GM23248 (cell line): ENCODE measurements around the gene LEF1. TPM values are rescaled to one million over a fixed set of nuclear protein-coding genes. Genes with fewer than 3 reads are reported as not detected.

Experiments
- DNase-seq: peaks from one replicate; pipeline ENCODE4 v3.0.0-alpha.2; 2015
- H2AFZ ChIP-seq: fragments of 200-600 bp; sonication (generic); 2 replicates; pipeline ENCODE4 v1.6.1; 2016; ENCODE audit warnings: antibody characterized with exemption
- H3F3A ChIP-seq: fragments of 200-600 bp; sonication (generic); 2 replicates; pipeline ENCODE4 v1.6.1; 2016; ENCODE audit warnings: mild to moderate bottlenecking, antibody characterized with exemption, mixed run types; ENCODE audit not compliant: insufficient read depth
- H3K27ac ChIP-seq: fragments of 200-600 bp; sonication (generic); 2 replicates; pipeline ENCODE4 v1.5.1; 2016; ENCODE audit warnings: mild to moderate bottlenecking
- H3K27me3 ChIP-seq: fragments of 200-600 bp; sonication (generic); replicated peaks from 2 replicates; pipeline ENCODE4 v1.6.1; 2016; ENCODE audit warnings: mild to moderate bottlenecking; ENCODE audit not compliant: insufficient read depth
- H3K36me3 ChIP-seq: fragments of 200-600 bp; sonication (generic); 2 replicates; pipeline ENCODE4 v1.6.1; 2016; ENCODE audit warnings: low read depth, mild to moderate bottlenecking
- H3K4me1 ChIP-seq: fragments of 200-600 bp; sonication (generic); 2 replicates; pipeline ENCODE4 v1.6.1; 2016; ENCODE audit warnings: mild to moderate bottlenecking; ENCODE audit not compliant: insufficient read depth
- H3K4me2 ChIP-seq: fragments of 200-600 bp; sonication (generic); one replicate; pipeline ENCODE4 v1.6.1; 2016; ENCODE audit warnings: mild to moderate bottlenecking; ENCODE audit not compliant: unreplicated experiment
- H3K4me3 ChIP-seq: fragments of 200-600 bp; sonication (generic); 2 replicates; pipeline ENCODE4 v1.5.1; 2016; ENCODE audit warnings: mild to moderate bottlenecking
- H3K79me2 ChIP-seq: fragments of 200-600 bp; sonication (generic); 2 replicates; pipeline ENCODE4 v1.6.1; 2016; ENCODE audit warnings: mild to moderate bottlenecking; ENCODE audit not compliant: insufficient read depth
- H3K9ac ChIP-seq: fragments of 200-600 bp; sonication (generic); 2 replicates; pipeline ENCODE4 v1.6.1; 2016; ENCODE audit warnings: mild to moderate bottlenecking
- H3K9me2 ChIP-seq: fragments of 200-600 bp; sonication (generic); 2 replicates; pipeline ENCODE4 v1.6.1; 2016; ENCODE audit warnings: mixed run types, mild to moderate bottlenecking, moderate library complexity; ENCODE audit not compliant: insufficient read depth
- H3K9me3 ChIP-seq: fragments of 200-600 bp; sonication (generic); one replicate; pipeline ENCODE4 v1.6.1; 2017; ENCODE audit warnings: low read depth
- H4K20me1 ChIP-seq: fragments of 200-600 bp; sonication (generic); 2 replicates; pipeline ENCODE4 v1.6.0; 2016; ENCODE audit not compliant: insufficient read depth
- EZH2 ChIP-seq: fragments of 200-600 bp; sonication (generic); IDR thresholded peaks from 2 replicates; pipeline ENCODE4 v1.6.1; 2018; ENCODE audit warnings: antibody characterized with exemption, mild to moderate bottlenecking; ENCODE audit not compliant: insufficient read depth, poor library complexity, severe bottlenecking
- EZH2phosphoT487 ChIP-seq: fragments of 200-600 bp; sonication (generic); IDR thresholded peaks from 2 replicates; pipeline ENCODE4 v1.6.1; 2018; ENCODE audit warnings: antibody characterized with exemption, moderate library complexity, mild to moderate bottlenecking, low read depth; ENCODE audit not compliant: insufficient read depth
- WGBS, 2 experiments: methylation state at CpG; one replicate each; pipeline ENCODE4 v1.1.6; 2015 to 2017; ENCODE audit warnings: low lambda C conversion rate in 2 of 2, low coverage in 1 of 2; ENCODE audit errors: missing lambda C conversion rate in 2 of 2; 5-methylcytosine and 5-hydroxymethylcytosine counted together
- in situ Hi-C: fragments of 300-500 bp; cut with MboI; formaldehyde crosslinking; loops from 2 replicates; pipeline ENCODE4 v1.15.0; 2020
- polyA plus RNA-seq: library from polyadenylated mRNA; unstranded; fragments of >200 nt; fragmentation: Nextera tagmentation; extraction: Ambion mirVana; gene quantifications from 2 replicates; pipeline ENCODE4 v1.2.1, GENCODE V29; 2016
- total RNA-seq: library from RNA; depleted of rRNA; stranded (reverse); fragments of >200 nt; shearing (Covaris generic); gene quantifications from 2 replicates; pipeline ENCODE4 v1.2.3, GENCODE V29; 2014

LEF1 gene
- total and polyA plus RNA-seq, 2 experiments from 2014 or later, result 0.23 TPM; not detected in 1

DNA sequence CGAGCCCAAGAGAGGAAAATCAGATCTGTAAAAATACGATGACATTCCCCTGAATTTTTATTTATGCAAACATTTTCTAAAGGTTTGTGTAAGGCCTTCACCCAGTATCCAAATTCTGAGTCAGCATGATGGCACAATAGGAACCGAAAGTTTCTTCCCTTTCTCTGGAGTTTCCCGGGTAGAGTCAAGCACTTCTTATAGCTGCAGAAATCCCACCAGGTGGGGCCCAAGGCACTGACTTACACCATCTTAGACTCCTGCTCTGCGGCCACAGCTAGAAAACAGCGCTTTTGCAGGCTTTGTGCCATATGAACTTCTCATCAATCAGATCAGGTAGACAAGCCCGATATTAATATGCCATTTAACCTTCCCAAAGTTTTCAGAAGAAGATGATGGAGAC is 13.4 kb downstream of the LEF1 start:
- Histone ChIP-seq H3K9me2 (no peaks in the 10 kb centered on the region), H3K9me3 (no peaks in the 10 kb centered on the region), H3K4me2 (no peak overlapping the region), H2AFZ (no peak overlapping the region), H3K4me1 (no peaks in the 10 kb centered on the region), H3K9ac (no peak overlapping the region), H3K27me3 (peaks cover 50% of the 10 kb centered on the region), H3K4me3 (no peak overlapping the region), H4K20me1 (no peaks in the 10 kb centered on the region), H3K27ac (no peak overlapping the region), H3K36me3 (no peaks in the 10 kb centered on the region), H3F3A (no peaks in the 10 kb centered on the region), H3K79me2 (no peaks in the 10 kb centered on the region)
- in situ Hi-C loops, result no loop called here
- TF ChIP-seq EZH2, result no peak
- TF ChIP-seq EZH2phosphoT487, result no peak
- no peak for DNase-seq
- WGBS, 2 experiments, result 45 to 52% methylated on average over 7 of the region's 7 CpGs

DNA sequence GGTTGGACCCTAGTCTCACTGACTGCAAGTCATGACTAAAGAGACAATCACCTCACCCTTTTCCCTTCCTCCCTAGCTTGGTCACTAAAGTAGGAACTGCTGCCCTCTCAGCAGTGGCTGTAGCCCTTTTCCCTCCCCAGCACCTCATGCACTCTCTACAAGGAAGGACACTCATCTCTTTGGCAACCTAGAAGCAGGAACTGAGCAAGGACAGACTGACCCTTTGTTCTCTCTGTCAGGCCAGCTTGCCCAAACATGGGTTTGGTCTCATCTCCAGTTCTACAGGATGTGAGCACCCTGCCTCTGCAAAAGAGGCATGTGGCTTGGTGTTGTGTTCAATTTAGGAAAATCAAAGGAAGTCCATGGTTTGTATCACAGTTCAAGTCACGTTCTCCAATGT is 15.8 kb downstream of the LEF1 start:
- Histone ChIP-seq H3K79me2 (no peaks in the 10 kb centered on the region), H3K9ac (no peak overlapping the region), H3K4me1 (peaks cover 3% of the 10 kb centered on the region; the same call in 1 of the 2 replicates), H2AFZ (no peak overlapping the region), H3F3A (0 out of 2 replicates have a peak, but pooled peaks cover 4% of the 10 kb centered on the region), H3K27me3 (peaks cover 44% of the 10 kb centered on the region), H3K4me2 (no peak overlapping the region), H3K4me3 (no peak overlapping the region), H3K9me2 (no peaks in the 10 kb centered on the region), H3K9me3 (no peaks in the 10 kb centered on the region), H3K27ac (no peak overlapping the region), H3K36me3 (no peaks in the 10 kb centered on the region), H4K20me1 (no peaks in the 10 kb centered on the region)
- in situ Hi-C loops, result no loop called here
- WGBS, 2 experiments, result 13 to 33% methylated on average over 1 of the region's 1 CpG
- TF ChIP-seq EZH2phosphoT487, result no peak
- no peak for TF ChIP-seq EZH2
- no peak for DNase-seq

DNA sequence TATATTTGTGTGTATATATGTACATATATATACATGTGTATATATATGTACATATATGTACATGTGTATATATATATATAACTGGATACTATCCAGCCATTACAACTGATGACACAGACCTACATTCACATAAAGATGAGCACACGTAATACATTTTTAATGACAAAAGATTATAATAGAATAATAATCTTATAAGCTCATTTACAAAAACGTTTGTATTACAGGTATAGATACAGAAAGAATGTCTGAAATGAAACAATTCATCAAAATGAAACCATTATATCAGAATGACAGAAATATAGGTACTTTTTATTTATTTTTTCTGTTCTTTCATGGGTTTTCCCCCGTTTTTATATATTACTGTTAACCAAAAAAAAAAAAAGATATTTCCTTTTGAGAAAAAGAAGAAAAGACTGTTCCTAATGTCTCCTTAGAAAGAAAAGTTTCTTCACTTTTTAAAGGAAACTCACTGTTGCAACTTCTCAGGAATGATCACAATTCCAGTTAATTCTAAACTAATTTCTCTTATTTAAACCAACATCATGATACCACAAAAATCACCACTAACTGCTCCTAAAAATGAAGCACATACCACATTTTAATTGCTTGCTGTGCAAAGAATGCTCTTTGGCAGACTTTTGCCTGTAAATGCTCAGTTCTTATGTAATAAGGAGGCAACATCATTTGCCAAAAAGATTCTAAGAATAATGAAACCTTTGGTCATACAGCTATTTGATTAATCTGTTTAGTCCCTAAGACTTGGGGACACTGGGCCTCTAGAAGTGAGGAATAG is 18.9 kb downstream of the LEF1 start:
- DNase-seq, result peak; percentile 43
- in situ Hi-C loops, result no loop called here
- Histone ChIP-seq H3F3A (0 out of 2 replicates have a peak, but pooled peaks cover 4% of the 10 kb centered on the region), H3K27me3 (peaks cover 17% of the 10 kb centered on the region), H3K27ac (no peak overlapping the region), H3K9me2 (no peaks in the 10 kb centered on the region), H4K20me1 (no peaks in the 10 kb centered on the region), H3K4me3 (no peak overlapping the region), H2AFZ (no peak overlapping the region), H3K9me3 (no peaks in the 10 kb centered on the region), H3K4me2 (no peak overlapping the region), H3K36me3 (no peaks in the 10 kb centered on the region), H3K9ac (no peak overlapping the region), H3K79me2 (no peaks in the 10 kb centered on the region), H3K4me1 (peaks cover 3% of the 10 kb centered on the region; the same call in 1 of the 2 replicates)
- 25 to 33% methylated on average over 3 of the region's 3 CpGs for WGBS, 2 experiments
- TF ChIP-seq EZH2 (no peak), EZH2phosphoT487 (0 out of 2 replicates have a peak, but pooled peaks have one; percentile 67)

DNA sequence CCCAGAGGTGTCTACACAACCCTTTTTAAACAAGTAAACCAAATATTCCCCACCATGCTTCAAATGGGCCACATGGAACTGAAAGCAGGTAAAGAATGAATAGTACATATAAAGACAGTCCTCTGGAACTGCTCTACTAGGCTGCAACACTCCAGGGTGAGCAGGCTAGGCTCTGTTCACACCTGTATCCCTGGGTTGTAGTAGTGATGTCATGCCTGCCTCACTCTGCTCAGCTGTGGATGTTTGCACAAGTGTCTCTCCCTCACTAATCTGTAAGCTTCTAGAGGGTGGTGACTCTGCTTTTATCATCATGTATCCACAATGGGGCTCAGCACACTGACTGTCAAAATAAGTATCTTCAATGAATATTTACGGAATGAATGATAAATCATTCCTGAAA is 20.4 kb downstream of the LEF1 start:
- Histone ChIP-seq H3K4me2 (no peak overlapping the region), H2AFZ (no peak overlapping the region), H4K20me1 (no peaks in the 10 kb centered on the region), H3K27ac (no peak overlapping the region), H3K9ac (no peak overlapping the region), H3K36me3 (no peaks in the 10 kb centered on the region), H3K9me3 (no peaks in the 10 kb centered on the region), H3K9me2 (no peaks in the 10 kb centered on the region), H3F3A (0 out of 2 replicates have a peak, but pooled peaks cover 4% of the 10 kb centered on the region), H3K79me2 (no peaks in the 10 kb centered on the region), H3K4me3 (no peak overlapping the region), H3K4me1 (peaks cover 3% of the 10 kb centered on the region; the same call in 1 of the 2 replicates), H3K27me3 (peaks cover 10% of the 10 kb centered on the region)
- DNase-seq, result no peak
- WGBS, 2 experiments, result 58 to 83% methylated on average over 1 of the region's 1 CpG
- in situ Hi-C loops, result no loop called here
- TF ChIP-seq EZH2 (no peak), EZH2phosphoT487 (no peak)
